ENCODE data around the gene MAST4. TPM values are rescaled to one million over a fixed set of nuclear protein-coding genes. Genes with fewer than 3 reads are reported as not detected.

MAST4 gene
- total and polyA plus RNA-seq, 2 donors (not counting 1 experiment from before 2014, with no cell fraction given): 7.0 to 15.2 TPM

GRCh38 chr5:66877843-66878242 is 281.6 kb downstream of the MAST4 start:
- DNase-seq (ENCODE audit: low read depth in 2 of 2): peak; percentile 24 to 57
- Histone ChIP-seq H4K20me1 (ENCODE audit: control insufficient read depth, extremely low read depth, insufficient read depth, low read length) (no peaks in the 10 kb centered on the region), H2AFZ (ENCODE audit: low read length) (no peak overlapping the region), H3K4me3 (replicated peaks in 1 of 4; ENCODE audit: control extremely low read depth in 1 of 4, insufficient read depth in 1 of 4, low read depth in 3 of 4, low read length in 4 of 4) (no peak overlapping the region), H3K9me3 (ENCODE audit: control insufficient read depth, insufficient read depth, low read depth, low read length) (no peaks in the 10 kb centered on the region), H3K27ac (ENCODE audit: insufficient read depth, low read length) (no peak overlapping the region), H3K79me2 (ENCODE audit: control insufficient read depth, insufficient read depth, low read length) (no peaks in the 10 kb centered on the region), H3K9ac (ENCODE audit: insufficient read depth, low read length) (no peak overlapping the region), H3K4me1 (ENCODE audit: control insufficient read depth, extremely low read depth, insufficient read depth, low read length) (no peaks in the 10 kb centered on the region), H3K4me2 (ENCODE audit: extremely low read depth, insufficient read depth, low read length) (no peak overlapping the region), H3K36me3 (ENCODE audit: control insufficient read depth, insufficient read depth, low read length) (no peaks in the 10 kb centered on the region), H3K27me3 (ENCODE audit: control insufficient read depth, insufficient read depth, low read length) (no peaks in the 10 kb centered on the region)
- TF ChIP-seq CTCF (conservative IDR thresholded peaks at IDR 0.05 in 1 of 2, IDR thresholded peaks at IDR 0.05 in 1 of 2; ENCODE audit: low read depth in 1 of 2, low read length in 2 of 2) (no peak), EZH2 (IDR thresholded peaks at IDR 0.05; ENCODE audit: low read length, missing control alignments) (no peak)

- Histone ChIP-seq H3K27ac (ENCODE audit: insufficient read depth, low read length) (no peak overlapping the region), H3K36me3 (ENCODE audit: control insufficient read depth, insufficient read depth, low read length) (no peaks in the 10 kb centered on the region), H3K9ac (ENCODE audit: insufficient read depth, low read length) (no peak overlapping the region), H3K79me2 (ENCODE audit: control insufficient read depth, insufficient read depth, low read length) (no peaks in the 10 kb centered on the region), H2AFZ (ENCODE audit: low read length) (no peak overlapping the region), H3K27me3 (ENCODE audit: control insufficient read depth, insufficient read depth, low read length) (no peaks in the 10 kb centered on the region), H3K4me3 (replicated peaks in 1 of 4; ENCODE audit: control extremely low read depth in 1 of 4, insufficient read depth in 1 of 4, low read depth in 3 of 4, low read length in 4 of 4) (no peak overlapping the region), H3K4me2 (ENCODE audit: extremely low read depth, insufficient read depth, low read length) (no peak overlapping the region), H3K4me1 (ENCODE audit: control insufficient read depth, extremely low read depth, insufficient read depth, low read length) (no peaks in the 10 kb centered on the region), H4K20me1 (ENCODE audit: control insufficient read depth, extremely low read depth, insufficient read depth, low read length) (no peaks in the 10 kb centered on the region), H3K9me3 (ENCODE audit: control insufficient read depth, insufficient read depth, low read depth, low read length) (no peaks in the 10 kb centered on the region)
- TF ChIP-seq EZH2 (IDR thresholded peaks at IDR 0.05; ENCODE audit: low read length, missing control alignments) (no peak), CTCF (conservative IDR thresholded peaks at IDR 0.05 in 1 of 2, IDR thresholded peaks at IDR 0.05 in 1 of 2; ENCODE audit: low read depth in 1 of 2, low read length in 2 of 2) (no peak)
- DNase-seq (ENCODE audit: low read depth in 2 of 2): no peak
These were observed 284.2 kb downstream of the MAST4 start for GRCh38 chr5:66880401-66880800.

- Histone ChIP-seq H3K79me2 (ENCODE audit: control insufficient read depth, insufficient read depth, low read length) (no peaks in the 10 kb centered on the region), H3K36me3 (ENCODE audit: control insufficient read depth, insufficient read depth, low read length) (no peaks in the 10 kb centered on the region), H3K4me3 (replicated peaks in 1 of 4; ENCODE audit: control extremely low read depth in 1 of 4, insufficient read depth in 1 of 4, low read depth in 3 of 4, low read length in 4 of 4) (no peak overlapping the region), H3K4me1 (ENCODE audit: control insufficient read depth, extremely low read depth, insufficient read depth, low read length) (no peaks in the 10 kb centered on the region), H3K4me2 (ENCODE audit: extremely low read depth, insufficient read depth, low read length) (no peak overlapping the region), H3K9ac (ENCODE audit: insufficient read depth, low read length) (no peak overlapping the region), H3K9me3 (ENCODE audit: control insufficient read depth, insufficient read depth, low read depth, low read length) (no peaks in the 10 kb centered on the region), H2AFZ (ENCODE audit: low read length) (no peak overlapping the region), H3K27me3 (ENCODE audit: control insufficient read depth, insufficient read depth, low read length) (no peaks in the 10 kb centered on the region), H3K27ac (ENCODE audit: insufficient read depth, low read length) (no peak overlapping the region), H4K20me1 (ENCODE audit: control insufficient read depth, extremely low read depth, insufficient read depth, low read length) (no peaks in the 10 kb centered on the region)
- DNase-seq (ENCODE audit: low read depth in 2 of 2): peak; percentile 28 to 69
- no peak for TF ChIP-seq CTCF (conservative IDR thresholded peaks at IDR 0.05 in 1 of 2, IDR thresholded peaks at IDR 0.05 in 1 of 2; ENCODE audit: low read depth in 1 of 2, low read length in 2 of 2)
- no peak for TF ChIP-seq EZH2 (IDR thresholded peaks at IDR 0.05; ENCODE audit: low read length, missing control alignments)
These were observed 285.4 kb downstream of the MAST4 start for GRCh38 chr5:66881480-66882161.

Measured in fibroblast of lung (primary cell).